ENCODE results near the gene LRRC25.

- TF ChIP-seq CTCF (IDR thresholded peaks at IDR 0.05), result no peak
- TF ChIP-seq SP1 (CRISPR knock-in tag; conservative IDR thresholded peaks at IDR 0.05), result no peak
- TF ChIP-seq ATF1 (CRISPR knock-in tag; IDR thresholded peaks at IDR 0.05), result no peak
- TF ChIP-seq ZNF512 (CRISPR knock-in tag; IDR thresholded peaks at IDR 0.05; ENCODE audit: borderline replicate concordance), result no peak
- TF ChIP-seq USF2 (CRISPR knock-in tag; IDR thresholded peaks at IDR 0.05), result no peak
- TF ChIP-seq ZNF263 (CRISPR knock-in tag; IDR thresholded peaks at IDR 0.05; ENCODE audit: low read depth), result no peak
- no peak for TF ChIP-seq ZNF317 (CRISPR knock-in tag; IDR thresholded peaks at IDR 0.05; ENCODE audit: borderline replicate concordance, low read depth)
Measured at GRCh38 chr19:18429717-18430416, 32.4 kb upstream of the LRRC25 start.

All from WTC11 (cell line).